Measurements from ENCODE around the gene SACS. TPM values are rescaled to one million over a fixed set of nuclear protein-coding genes. Genes with fewer than 3 reads are reported as not detected.

Gene SACS
- polyA plus RNA-seq, 3 donors: 1.7 to 2.7 (median 2.2) TPM

DNA sequence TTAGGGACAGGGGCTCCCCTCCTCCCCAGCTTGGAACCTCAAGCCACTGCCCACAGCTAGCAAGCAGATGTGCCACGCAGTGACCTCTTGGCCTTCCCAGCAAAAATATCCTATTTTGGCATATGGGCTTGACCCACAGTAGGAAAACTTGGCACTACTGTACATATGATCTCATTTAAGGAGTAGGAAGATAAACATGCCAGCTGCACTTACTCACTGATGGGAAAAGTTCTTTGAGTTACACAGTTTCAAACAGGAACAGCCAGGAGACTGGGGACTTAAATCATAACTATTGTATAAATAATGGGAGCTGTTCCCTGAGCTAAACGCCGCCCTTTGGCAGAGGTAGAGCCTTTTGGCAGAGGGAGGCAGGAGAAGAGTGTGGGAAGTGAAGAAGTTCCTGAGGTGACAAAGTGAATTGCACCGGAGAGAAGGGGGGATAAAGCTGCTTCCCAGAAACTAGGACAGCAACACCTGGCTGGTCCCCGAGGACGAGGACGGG is 6.1 kb downstream of the SACS start:
- Histone ChIP-seq H3K4me1 (ENCODE audit: control insufficient read depth in 1 of 2, insufficient read depth in 2 of 2, low read length in 2 of 2) (no peaks in the 10 kb centered on the region), H2AFZ (ENCODE audit: insufficient read depth, low read depth, low read length, poor library complexity, severe bottlenecking) (no peak overlapping the region), H3K9me3 (replicated peaks in 1 of 2; ENCODE audit: control insufficient read depth in 1 of 2, insufficient read depth in 1 of 2, low read length in 2 of 2) (no peaks in the 10 kb centered on the region), H3K27me3 (ENCODE audit: control insufficient read depth in 2 of 2, insufficient read depth in 2 of 2, low read length in 2 of 2) (peaks cover 3 to 4% of the 10 kb centered on the region in 2 donors), H3K9ac (ENCODE audit: insufficient read depth, low read length, poor library complexity, severe bottlenecking) (no peak overlapping the region), H3K36me3 (replicated peaks in 1 of 2; ENCODE audit: control insufficient read depth in 1 of 2, insufficient read depth in 2 of 2, low read length in 2 of 2) (no peaks in the 10 kb centered on the region), H3K4me3 (replicated peaks in 1 of 3; ENCODE audit: low read depth in 2 of 3, low read length in 3 of 3) (no peak overlapping the region), H3K79me2 (ENCODE audit: insufficient read depth, low read length) (no peaks in the 10 kb centered on the region), H4K20me1 (ENCODE audit: insufficient read depth, low read length) (no peaks in the 10 kb centered on the region), H3K27ac (ENCODE audit: low read depth in 1 of 2, low read length in 2 of 2) (no peak overlapping the region), H3K4me2 (replicated peaks; ENCODE audit: extremely low read depth, low read length, poor library complexity, severe bottlenecking) (no peak overlapping the region)
- H3K27ac Mint-ChIP-seq: peak overlapping the region in 1 of 7 donors; percentile 65
- H3K4me1 Mint-ChIP-seq: peaks cover 4% of the 10 kb centered on the region
- intact Hi-C loops (cut with micrococcal nuclease): no loop called here
- H3K27me3 Mint-ChIP-seq (ENCODE audit: low read depth in 3 of 3): peaks cover 2 to 9% (median 6%) of the 10 kb centered on the region in 3 donors
- WGBS (ENCODE audit: insufficient coverage): 98% methylated on average over 5 of the region's 7 CpGs
- H3K36me3 Mint-ChIP-seq: no peaks in the 10 kb centered on the region
- no peak for DNase-seq
- no peaks in the 10 kb centered on the region for H3K9me3 Mint-ChIP-seq
- H3K4me3 Mint-ChIP-seq: no peak overlapping the region
- TF ChIP-seq, protein P1, sequence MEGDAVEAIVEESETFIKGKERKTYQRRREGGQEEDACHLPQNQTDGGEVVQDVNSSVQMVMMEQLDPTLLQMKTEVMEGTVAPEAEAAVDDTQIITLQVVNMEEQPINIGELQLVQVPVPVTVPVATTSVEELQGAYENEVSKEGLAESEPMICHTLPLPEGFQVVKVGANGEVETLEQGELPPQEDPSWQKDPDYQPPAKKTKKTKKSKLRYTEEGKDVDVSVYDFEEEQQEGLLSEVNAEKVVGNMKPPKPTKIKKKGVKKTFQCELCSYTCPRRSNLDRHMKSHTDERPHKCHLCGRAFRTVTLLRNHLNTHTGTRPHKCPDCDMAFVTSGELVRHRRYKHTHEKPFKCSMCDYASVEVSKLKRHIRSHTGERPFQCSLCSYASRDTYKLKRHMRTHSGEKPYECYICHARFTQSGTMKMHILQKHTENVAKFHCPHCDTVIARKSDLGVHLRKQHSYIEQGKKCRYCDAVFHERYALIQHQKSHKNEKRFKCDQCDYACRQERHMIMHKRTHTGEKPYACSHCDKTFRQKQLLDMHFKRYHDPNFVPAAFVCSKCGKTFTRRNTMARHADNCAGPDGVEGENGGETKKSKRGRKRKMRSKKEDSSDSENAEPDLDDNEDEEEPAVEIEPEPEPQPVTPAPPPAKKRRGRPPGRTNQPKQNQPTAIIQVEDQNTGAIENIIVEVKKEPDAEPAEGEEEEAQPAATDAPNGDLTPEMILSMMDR (IDR thresholded peaks at IDR 0.05): no peak

DNA sequence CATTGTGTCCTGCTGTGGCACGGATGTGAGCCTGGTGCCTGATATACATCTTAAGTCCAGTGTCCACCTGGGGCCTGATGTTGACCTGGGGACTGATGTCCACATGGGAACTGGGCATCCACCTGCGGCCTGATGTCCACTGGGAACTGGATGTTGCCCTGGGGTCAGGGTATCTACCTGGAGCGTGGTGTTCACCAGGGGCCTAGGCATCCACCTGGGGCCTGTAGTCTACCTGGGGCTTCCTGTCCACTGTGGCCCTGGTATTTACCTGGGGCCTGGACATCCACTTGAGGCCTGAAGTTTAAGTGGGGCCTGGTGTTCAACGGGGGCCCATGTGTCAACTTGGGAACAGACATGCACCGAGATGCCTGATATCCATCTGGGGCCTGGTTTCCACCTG is 11.9 kb downstream of the SACS start:
- no peak overlapping the region for H3K27ac Mint-ChIP-seq
- Histone ChIP-seq H4K20me1 (ENCODE audit: insufficient read depth, low read length) (no peaks in the 10 kb centered on the region), H3K4me2 (replicated peaks; ENCODE audit: extremely low read depth, low read length, poor library complexity, severe bottlenecking) (no peak overlapping the region), H2AFZ (ENCODE audit: insufficient read depth, low read depth, low read length, poor library complexity, severe bottlenecking) (no peak overlapping the region), H3K9ac (ENCODE audit: insufficient read depth, low read length, poor library complexity, severe bottlenecking) (no peak overlapping the region), H3K36me3 (replicated peaks in 1 of 2; ENCODE audit: control insufficient read depth in 1 of 2, insufficient read depth in 2 of 2, low read length in 2 of 2) (no peaks in the 10 kb centered on the region), H3K4me1 (ENCODE audit: control insufficient read depth in 1 of 2, insufficient read depth in 2 of 2, low read length in 2 of 2) (no peaks in the 10 kb centered on the region), H3K79me2 (ENCODE audit: insufficient read depth, low read length) (no peaks in the 10 kb centered on the region), H3K27ac (ENCODE audit: low read depth in 1 of 2, low read length in 2 of 2) (no peak overlapping the region), H3K4me3 (replicated peaks in 1 of 3; ENCODE audit: low read depth in 2 of 3, low read length in 3 of 3) (no peak overlapping the region), H3K9me3 (replicated peaks in 1 of 2; ENCODE audit: control insufficient read depth in 1 of 2, insufficient read depth in 1 of 2, low read length in 2 of 2) (no peaks in the 10 kb centered on the region), H3K27me3 (ENCODE audit: control insufficient read depth in 2 of 2, insufficient read depth in 2 of 2, low read length in 2 of 2) (no peaks in the 10 kb centered on the region)
- no peak for DNase-seq
- intact Hi-C loops (cut with micrococcal nuclease): no loop called here
- 96% methylated on average over 3 of the region's 5 CpGs for WGBS (ENCODE audit: insufficient coverage)
- TF ChIP-seq, protein P1 (IDR thresholded peaks at IDR 0.05): no peak
- H3K36me3 Mint-ChIP-seq: no peaks in the 10 kb centered on the region
- no peaks in the 10 kb centered on the region for H3K27me3 Mint-ChIP-seq (ENCODE audit: low read depth in 3 of 3)
- no peak overlapping the region for H3K4me3 Mint-ChIP-seq
- H3K4me1 Mint-ChIP-seq: peaks cover 2% of the 10 kb centered on the region
- H3K9me3 Mint-ChIP-seq: peaks cover 0 to 3% (median 0%) of the 10 kb centered on the region in 7 donors
